OCI-LY7 (cell line): Measurements from ENCODE around the gene PRKD1.

Source experiments
- CTCF ChIP-seq: fragments of 200-600 bp; sonication (generic); conservative IDR thresholded peaks from 2 replicates; pipeline ENCODE4 v1.5.1; 2014; ENCODE audit warnings: mild to moderate bottlenecking, antibody characterized with exemption, low read length, moderate library complexity, mixed read lengths
- EZH2phosphoT487 ChIP-seq: fragments of 200-600 bp; sonication (generic); IDR thresholded peaks from 2 replicates; pipeline ENCODE4 v1.6.1; 2018; ENCODE audit warnings: low read depth, borderline replicate concordance, mild to moderate bottlenecking, mixed run types, antibody characterized with exemption, low read length, moderate library complexity, mixed read lengths

GRCh38 chr14:29853272-29853671 is 74.4 kb downstream of the PRKD1 start:
- TF ChIP-seq CTCF: no peak
- TF ChIP-seq EZH2phosphoT487: no peak
